Pons (tissue), 1 donor: ENCODE results near the gene TBXAS1.

Experiments
- DNase-seq: peaks from one replicate; pipeline ENCODE4 v3.0.0-alpha.2; 2016; ENCODE audit warnings: low spot score

The TBXAS1 gene

DNA sequence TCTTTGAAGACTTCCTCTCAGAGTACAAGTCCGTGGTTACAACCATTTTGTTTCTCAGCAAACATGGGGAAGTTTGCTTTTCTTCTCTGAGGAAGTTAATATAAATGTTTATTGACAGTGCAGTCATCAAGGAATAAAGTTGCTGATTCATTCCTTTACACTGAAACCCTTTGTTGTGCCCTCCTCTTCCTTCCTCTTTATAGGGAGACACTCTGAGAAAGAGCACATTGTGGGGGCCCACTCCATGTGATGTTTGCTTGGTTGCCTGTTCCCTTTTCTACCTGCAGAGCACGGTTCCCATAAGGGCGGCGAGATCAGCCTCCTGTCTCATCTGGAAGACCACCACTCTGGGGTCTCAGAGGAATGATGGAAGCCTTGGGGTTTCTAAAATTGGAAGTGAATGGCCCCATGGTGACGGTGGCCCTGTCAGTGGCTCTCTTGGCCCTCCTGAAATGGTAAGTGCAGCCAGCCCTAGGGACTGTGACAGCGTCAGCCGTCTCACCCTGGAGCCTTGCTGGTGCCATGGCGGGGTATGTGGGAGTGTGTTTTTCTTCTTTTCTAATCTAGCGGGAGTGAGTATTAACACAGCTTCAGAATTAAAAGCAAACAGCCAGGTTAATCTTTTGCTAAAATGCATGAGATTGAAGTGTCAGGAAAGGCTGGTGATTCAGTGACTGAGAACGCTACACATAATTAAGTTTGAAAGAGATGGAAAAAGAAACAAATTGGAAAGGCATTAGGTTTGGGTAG lies at the start of gene TBXAS1:
TSS of gene TBXAS1 (plus strand) at position 240 of the 750 bp plus-strand sequence. CDS start at position 367, 127 bp downstream.
- peak; percentile 86 for DNase-seq

DNA sequence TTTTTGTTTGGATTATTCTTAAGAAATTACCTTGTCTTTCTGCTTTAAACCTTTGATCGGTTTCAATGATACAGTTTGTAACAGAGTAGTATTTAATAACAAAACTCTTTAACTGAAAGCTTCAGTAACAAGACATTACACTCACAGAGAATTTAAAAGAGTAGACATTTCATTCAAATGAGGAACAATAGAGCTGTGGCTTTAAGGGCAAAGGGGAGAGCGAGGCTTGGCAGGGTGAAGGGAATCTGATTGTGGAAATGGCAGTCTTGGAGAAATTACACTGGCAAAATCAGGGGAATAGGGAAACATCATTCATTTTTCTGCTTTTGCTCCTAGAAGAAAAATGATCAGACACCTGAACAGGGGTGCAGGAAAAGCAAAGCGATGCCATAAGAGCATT lies 46.1 kb upstream of the TBXAS1 start:
- no peak for DNase-seq

DNA sequence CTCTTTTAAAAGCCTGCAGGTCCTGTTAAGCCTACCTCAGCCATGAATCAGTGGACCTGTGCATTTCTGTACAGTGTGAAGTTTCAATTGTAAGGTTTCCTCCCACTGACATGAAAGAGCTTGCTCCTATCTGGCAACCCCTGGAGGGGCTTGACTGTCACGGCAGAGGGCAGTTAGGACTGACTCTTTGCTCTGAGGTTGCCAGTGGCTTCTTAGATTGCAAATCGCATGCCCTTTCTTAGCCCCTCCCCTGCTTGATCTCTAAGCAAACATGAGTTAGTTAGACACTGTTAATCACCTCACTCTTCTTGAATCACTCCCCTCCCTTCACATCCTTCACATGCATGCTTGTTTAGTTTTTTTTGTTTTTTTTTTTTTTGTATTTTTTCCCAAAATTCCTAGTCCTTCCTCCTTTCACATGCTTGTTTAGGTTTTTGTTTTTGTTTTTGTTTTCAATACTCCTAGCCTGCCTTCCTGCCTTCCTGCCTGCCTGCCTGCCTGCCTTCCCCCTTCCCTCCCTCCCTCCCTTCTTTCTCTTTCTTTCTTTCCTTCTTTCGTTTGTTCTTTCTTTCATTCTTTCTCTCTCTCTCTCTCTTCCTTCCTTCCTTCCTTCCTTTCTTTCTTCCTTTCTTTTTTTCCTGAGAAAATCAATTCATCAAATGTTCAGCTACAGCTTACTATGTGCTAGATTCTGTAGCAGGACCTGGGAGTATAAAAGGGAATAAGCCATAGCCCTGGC lies 45.2 kb upstream of the TBXAS1 start:
- no peak for DNase-seq

DNA sequence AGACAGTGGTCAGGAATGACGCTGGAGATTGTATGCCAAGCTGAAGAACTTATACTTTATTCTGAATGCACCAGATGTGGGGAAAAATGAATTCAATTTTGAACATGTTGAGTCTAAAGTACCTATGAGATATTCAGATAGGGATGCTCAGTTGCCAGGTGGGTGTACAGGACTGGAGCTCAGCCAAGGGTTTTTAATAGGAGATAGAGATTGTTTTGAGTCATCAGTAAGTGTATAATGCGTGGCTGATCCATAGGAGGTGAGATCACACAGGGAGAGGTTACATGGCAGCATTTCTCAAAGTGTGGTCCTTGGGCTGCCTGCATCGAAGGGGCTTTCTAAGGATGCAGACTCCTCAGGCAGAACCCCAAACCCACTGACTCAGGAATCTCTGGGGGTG lies 44.4 kb upstream of the TBXAS1 start:
- DNase-seq = no peak

DNA sequence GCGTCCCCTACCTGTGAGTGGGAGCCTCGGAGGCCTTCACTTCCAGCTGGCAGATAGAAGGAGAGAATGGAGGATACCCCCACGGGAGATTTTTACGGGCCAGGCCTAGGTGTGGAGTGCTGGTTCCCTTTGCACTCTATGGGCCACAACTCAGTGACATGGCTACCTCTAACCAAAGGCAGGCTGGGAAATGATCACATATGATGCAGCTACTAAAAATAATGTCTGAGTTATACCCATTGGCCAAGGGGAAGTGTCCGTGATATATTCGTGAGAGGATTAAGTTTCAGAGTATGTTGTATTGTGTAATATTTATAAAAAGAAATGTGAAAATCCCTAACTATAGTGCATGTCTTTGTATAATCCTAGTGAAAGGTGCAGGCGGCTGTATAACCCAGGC lies 37.7 kb upstream of the TBXAS1 start:
- no peak for DNase-seq

DNA sequence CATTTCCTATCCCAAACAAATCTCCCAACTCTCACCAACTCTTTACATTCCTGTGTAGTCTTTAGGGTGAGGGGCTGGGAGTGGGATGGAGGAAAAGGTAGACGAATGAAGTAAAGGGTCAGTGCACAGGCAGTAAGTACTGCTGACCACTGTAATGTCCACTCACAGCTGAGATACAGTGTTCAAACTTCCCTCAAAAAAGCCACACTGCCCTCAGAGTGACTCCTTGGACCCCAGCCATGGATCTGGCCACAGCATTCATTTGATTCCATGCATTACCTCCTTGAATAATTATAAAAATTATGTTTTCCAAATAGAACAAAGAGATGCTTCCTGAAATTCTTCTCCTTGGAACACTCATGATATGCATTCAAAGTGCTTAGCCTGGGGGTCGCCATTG lies 31.5 kb upstream of the TBXAS1 start:
- no peak for DNase-seq

DNA sequence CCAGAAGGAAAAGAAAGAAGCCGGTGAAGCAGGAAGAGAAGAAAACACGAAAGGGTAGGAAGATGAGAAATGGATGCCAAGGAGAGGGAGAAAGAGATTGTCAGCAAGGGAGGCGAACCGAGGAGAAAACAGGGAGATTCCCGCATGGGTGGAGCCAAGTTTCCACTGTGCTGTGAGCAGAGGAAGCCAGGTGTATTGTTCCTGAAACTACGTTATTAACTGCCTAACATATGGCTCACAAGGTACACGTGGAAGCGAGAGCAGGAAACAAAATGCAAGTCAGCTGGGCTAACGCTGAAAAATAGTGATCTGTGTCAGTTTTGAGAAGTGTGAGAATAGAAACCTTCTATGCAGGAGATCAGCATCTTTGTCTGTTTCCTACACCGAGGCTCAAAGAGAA lies 30.8 kb upstream of the TBXAS1 start:
- DNase-seq = no peak

DNA sequence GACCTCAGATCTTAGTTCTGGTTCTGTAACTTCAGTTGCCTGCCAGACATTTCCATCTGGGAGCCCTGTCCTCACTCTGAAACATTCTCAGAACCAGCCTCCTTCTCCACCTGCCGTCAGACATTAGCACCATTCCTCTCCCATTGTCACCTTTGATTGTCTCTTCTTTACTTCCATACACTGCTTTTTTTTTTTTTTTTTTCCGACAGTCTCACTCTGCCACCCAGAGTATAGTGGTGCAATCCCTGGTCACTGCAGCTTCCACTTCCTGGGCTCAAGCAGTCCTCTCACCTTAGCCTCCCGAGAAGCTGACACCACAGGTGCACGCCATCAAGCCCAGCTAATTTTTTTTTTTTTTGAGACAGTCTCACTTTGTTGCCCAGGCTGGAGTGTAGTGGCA lies 30.2 kb upstream of the TBXAS1 start:
- no peak for DNase-seq

DNA sequence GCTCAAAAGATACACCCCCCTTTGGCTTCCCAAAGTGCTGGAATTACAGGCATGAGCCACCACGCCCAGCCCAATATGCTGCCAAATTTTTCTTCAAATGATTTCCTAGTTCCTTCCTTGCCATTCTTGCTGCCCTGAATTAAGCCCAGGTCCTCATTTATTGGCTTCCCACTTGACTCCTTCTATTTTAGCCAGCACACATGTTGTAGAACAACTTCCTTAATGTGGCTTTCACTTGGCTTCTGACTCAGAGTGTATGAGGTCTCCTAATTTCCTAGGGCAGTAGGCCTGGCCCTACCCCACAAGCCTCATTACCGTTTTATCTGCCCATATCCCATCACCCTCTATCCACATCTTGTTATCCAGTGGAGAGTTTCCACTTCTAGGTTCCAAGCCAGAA lies 29.5 kb upstream of the TBXAS1 start:
- peak; percentile 73 for DNase-seq

DNA sequence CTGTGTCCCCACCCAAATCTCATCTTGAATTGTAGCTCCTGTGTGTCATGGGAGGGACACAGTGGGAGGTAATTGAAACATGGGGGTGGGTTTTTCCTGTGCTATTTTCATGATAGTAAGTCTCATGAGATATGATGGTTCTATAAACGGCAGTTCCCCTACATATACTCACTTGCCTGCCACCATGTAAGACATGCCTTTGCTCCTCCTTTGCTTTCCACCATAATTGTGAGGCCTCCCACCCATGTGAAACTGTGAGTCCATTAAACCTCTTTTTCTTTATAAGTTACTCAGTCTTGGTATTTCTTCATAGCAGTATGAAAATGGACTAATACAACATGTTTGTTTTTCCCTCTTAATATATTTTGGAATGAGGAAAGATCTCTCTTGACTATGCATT lies 24.5 kb upstream of the TBXAS1 start:
- DNase-seq = no peak

DNA sequence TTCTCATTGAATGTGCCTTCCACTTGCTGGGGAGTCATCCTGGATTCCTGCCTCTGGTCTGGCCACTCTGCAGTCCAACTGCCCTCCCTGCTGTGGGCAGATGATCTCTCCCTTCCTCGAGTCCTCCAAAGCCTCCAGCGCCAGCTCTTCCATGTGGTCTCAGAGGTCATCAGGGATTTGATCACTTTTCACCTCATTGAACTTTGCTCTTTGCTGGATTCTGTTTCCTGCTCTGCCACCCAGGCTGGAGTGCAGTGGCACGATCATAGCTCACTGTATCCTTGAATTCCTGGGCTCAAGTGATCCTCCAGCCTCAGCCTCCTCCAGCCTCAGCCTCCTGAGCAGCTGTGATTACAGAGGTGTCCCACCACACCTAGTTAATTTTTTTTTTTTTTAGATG lies 22.1 kb upstream of the TBXAS1 start:
- DNase-seq = no peak

DNA sequence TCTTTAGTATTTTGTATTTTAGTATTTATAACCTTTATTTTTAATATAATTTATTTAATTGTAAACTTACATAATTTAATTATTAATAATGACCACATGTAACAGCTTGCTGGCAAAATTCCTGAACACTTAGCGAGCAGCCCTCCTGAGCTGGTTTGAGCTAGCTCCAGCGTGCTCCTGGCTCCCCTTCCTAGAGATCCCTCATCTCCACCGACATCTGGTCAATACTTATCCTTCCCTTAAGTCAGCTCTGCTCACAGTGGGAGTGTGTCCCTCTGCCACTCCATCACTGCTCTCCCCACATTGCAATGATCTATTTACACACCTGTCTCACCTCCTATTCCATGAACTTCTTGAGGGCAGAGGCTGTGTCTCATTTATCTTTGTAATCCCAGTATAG lies 20.6 kb upstream of the TBXAS1 start:
- DNase-seq = no peak

DNA sequence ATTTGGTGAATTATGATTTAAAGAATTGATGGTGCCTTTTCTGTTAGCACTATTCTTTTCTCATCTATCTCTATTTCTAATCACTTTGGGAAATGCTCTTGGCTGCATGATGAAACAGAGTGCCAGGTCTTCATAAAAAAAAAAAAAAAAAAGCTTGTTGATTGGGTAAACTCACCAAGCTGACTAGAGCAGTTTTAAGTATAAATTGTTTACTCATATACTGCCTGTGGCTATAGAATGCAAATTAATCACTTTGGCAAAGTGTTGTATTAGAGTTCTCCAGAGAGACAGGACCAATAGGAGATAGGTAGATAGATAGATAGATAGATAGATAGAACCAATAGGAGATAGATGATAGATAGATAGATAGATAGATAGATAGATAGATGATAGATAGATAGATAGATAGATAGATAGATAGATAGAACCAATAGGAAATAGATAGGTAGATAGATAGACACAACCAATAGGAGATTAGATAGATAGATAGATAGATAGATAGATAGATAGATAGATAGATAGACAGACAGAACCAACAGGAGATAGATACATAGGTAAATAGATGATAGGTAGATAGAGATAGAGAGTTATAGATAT lies 20.1 kb upstream of the TBXAS1 start:
- DNase-seq = no peak

DNA sequence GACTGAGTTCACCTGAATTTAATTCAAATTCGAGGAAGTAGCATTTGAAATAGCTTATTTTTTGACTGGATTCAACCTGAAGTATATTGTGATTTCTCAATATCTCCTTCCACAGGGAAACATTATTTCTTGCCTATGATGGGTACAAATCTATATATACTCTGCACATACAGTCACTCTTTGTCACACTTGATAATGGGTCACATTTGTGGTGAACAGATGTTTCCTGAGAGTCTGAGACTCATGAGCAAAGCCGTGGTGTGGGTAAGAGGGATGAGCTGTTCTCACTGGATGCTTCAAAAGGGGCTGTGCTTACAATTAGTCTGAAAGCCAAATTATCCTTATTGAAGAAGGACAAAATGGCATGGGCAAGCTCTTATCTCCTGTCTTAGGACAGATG lies 18.0 kb upstream of the TBXAS1 start:
- DNase-seq = no peak

DNA sequence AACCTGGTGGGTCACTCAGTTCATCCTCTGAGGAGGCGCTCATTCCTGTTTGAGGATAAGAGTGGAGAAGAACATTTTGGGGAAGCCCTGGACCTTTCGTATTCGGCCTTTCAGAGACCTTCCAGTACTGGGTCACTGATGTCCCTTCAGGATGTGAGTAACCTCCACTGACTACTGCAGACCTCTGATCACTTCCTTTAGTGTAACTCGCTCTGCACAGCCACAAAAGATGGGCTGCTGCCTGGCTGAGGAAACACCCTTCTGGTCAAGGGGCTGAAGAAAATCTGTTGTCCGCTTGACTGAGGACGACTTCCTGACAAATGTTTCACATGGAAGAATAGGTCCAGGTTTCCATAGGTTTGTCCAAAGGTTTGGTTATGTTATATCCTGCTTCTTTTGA lies 15.9 kb upstream of the TBXAS1 start:
- no peak for DNase-seq

DNA sequence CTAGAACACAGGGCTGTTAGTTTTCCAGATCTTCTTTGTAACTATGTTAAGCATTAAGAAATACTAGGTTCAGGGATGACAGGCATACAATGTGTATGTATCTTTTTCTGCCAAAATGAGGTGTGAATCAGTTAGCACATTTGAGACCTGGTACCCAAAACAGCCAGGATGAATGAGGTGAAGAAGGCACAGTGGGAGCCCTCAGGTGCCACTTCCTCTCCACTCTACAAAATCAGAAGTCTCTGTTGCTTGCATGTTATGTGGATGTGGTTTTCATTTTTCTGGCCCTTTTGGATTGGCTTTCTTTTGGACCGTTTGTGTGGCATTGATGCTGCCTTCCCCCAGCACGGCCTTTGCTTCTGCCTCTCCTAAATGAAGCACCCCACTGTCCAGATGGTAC lies 15.4 kb upstream of the TBXAS1 start:
- DNase-seq = no peak

DNA sequence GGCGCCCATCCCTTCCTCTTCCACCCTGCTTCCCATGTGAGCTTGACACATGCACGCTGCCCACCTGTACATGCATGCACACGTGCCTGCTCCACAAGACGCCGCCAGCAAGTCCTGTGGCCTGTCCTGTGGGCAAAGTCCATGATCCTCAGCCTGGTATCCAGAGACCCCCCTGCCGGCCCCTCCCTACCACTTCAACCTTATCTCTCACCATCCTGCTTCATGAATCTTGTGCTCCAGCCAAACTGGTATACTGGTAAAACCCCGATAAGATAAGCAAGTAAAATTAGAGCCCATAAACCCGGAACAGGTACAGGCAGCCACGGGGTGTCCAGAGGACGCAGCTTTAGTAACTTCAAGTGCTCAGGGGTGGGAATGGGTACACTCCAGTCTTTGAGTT lies 11.8 kb upstream of the TBXAS1 start:
- DNase-seq = no peak

DNA sequence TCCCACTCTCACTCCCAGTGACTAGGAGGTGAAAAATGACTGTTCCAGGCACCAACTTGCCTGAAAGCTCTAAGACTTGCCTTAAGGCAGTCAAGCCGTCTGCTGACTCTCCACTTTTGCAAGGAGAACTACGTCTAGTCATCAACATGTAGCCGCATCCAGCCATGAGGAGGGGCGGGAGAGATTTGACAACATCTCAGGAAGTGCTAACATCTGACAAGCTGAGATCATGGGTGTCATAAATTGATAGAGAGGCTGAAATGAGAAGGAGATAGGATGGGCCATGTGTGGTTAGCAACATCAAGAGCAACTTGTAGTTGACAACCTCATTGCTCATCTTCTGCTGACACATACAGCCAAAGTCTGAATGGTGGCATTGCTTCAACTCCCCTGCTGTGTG lies 9.0 kb upstream of the TBXAS1 start:
- no peak for DNase-seq

DNA sequence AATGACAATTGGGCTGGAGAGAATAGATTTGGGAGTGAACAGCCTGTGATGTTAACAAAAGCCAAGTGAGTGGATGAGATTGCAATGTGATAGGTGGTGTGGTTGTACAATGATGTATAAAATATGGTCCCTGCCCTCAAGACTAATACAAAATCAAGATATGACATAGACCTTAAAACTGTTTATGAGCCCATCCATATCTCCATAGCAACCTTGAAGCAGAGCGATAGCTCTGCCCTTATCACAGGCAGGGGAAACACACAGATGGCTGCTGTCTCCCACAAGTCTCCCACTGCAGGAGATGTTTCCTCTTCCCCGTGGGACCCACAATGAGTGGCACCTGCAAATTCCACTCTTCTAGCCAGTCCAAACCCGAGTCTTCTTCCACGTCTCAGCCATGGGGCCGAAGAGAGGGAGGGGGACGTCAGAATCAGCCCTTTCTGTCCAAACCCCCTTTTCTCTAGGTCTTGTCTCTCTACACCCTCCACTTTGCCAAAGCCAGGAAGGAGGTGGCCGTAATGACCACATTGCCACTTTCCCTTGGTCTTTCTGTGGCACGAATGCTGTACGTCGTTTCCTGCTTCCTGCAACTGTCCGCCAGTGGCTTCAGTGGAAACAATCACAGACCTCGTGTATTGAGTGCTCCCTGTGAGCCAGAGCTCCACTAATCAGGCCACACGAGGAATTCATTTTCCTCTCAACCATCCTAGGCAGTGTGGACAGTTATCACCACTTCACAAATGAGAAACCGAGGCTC lies 7.5 kb upstream of the TBXAS1 start:
- DNase-seq = no peak

DNA sequence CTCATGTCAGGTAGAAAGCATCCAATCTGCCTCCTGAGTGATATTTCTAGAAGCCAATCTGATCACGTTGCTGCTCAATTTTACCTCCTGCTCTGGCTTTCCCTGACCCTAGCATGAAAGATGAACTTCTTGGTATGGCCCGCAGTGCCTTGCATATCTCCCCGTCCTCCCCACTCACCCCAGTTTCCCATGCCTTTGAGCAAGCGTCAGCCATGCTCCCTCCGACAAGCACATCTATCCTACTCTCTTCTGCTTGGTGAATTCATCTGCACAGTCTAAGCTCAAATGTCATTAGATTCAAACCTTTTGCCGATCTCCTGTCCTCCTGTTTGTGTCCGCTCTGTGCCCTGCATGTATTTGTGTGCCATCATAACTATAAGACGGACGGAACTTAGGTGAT lies 6.2 kb upstream of the TBXAS1 start:
- DNase-seq = no peak

DNA sequence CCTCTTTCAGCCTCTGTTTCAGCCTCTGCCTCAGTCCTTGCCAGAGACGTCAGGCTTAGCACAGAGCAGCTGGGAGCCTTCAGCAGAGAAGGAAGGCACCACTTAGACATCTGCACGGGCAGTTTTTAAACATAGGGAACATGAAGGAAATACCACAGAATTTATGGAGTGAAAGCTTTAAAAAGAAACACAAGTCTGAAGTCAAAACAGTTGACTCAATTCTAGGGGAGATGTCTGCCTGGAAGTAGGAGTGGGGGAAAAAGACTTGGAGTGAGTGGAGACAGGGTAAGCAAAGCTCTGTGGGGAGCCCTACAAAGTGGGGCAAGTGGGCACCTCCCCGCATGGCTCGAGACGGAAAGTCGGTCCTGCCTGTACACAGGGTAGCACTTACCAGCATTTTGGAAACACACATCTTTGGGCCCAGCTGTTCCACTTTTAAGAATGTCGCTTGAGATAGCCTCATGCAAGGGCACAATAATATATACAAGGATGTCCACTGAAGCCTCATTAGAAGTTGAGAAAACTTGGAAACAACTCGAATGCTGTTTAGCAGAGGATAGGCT lies 5.0 kb upstream of the TBXAS1 start:
- no peak for DNase-seq

DNA sequence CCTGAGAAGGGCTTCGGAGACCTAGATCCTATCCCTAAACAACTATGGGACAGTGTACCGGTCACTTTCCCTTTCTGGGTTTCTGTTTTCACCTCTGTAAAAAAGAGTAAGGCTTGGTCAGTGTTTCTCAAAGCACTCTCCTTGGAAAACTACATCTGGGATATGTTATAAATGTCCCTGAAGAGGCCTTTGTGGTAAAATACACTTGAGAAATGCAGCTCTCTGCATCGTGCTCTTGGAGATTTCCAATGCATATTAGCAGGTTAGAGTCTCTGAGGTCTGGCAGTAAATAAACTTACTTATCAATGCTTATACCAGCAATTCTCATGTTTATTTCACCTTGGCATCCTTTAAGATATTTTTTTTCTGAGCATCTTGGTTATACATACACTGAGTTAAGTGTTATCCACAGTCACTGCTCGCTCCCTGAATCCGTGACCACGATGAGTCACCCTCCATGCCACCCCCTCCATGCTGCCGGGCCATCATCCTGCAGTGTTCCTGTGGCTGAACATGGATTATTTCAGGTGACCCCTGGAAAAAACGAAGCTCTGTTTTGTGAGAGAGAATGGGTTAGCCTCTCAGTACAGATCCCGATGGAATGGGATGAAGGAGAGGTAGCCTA lies 3.3 kb upstream of the TBXAS1 start:
- no peak for DNase-seq
